DMS53 treated with DMSO at 0.1 percent for 48 hours (cell line): ENCODE measurements around the gene DPF3.

Source experiments
- DNase-seq: peaks from one replicate; lab custom pipeline; 2025; ENCODE audit not compliant: unreplicated experiment; lab: John Stamatoyannopoulos, UW

The DPF3 gene

GRCh38 chr14:72845196-72845595, 48.7 kb downstream of the DPF3 start:
- no peak for DNase-seq

- no peak for DNase-seq
These were observed 49.4 kb downstream of the DPF3 start for GRCh38 chr14:72844524-72844923.

GRCh38 chr14:72839753-72840607, 53.9 kb downstream of the DPF3 start:
- DNase-seq = no peak

GRCh38 chr14:72839351-72839750, 54.5 kb downstream of the DPF3 start:
- DNase-seq = no peak

GRCh38 chr14:72836085-72836484, 57.8 kb downstream of the DPF3 start:
- DNase-seq = no peak

GRCh38 chr14:72833174-72833573, 60.7 kb downstream of the DPF3 start:
- DNase-seq = no peak

GRCh38 chr14:72830786-72831594, 62.9 kb downstream of the DPF3 start:
- DNase-seq = no peak

GRCh38 chr14:72830356-72830755, 63.5 kb downstream of the DPF3 start:
- no peak for DNase-seq

- no peak for DNase-seq
These were observed 65.3 kb downstream of the DPF3 start for GRCh38 chr14:72828604-72829003.

GRCh38 chr14:72826039-72826438, 67.9 kb downstream of the DPF3 start:
- no peak for DNase-seq

GRCh38 chr14:72825486-72825885, 68.4 kb downstream of the DPF3 start:
- DNase-seq = no peak

- DNase-seq = no peak
These were observed 69.8 kb downstream of the DPF3 start for GRCh38 chr14:72824051-72824450.

GRCh38 chr14:72822946-72823611, 70.8 kb downstream of the DPF3 start:
- DNase-seq = no peak

GRCh38 chr14:72818998-72819397, 74.9 kb downstream of the DPF3 start:
- no peak for DNase-seq

GRCh38 chr14:72816287-72816686, 77.6 kb downstream of the DPF3 start:
- no peak for DNase-seq

- no peak for DNase-seq
These were observed 78.5 kb downstream of the DPF3 start for GRCh38 chr14:72815430-72815829.

GRCh38 chr14:72812292-72812851, 81.5 kb downstream of the DPF3 start:
- no peak for DNase-seq

GRCh38 chr14:72810201-72810600, 83.7 kb downstream of the DPF3 start:
- no peak for DNase-seq

- no peak for DNase-seq
These were observed 84.8 kb downstream of the DPF3 start for GRCh38 chr14:72809063-72809462.

- DNase-seq = no peak
These were observed 85.3 kb downstream of the DPF3 start for GRCh38 chr14:72808564-72808963.

GRCh38 chr14:72802588-72802946, 91.3 kb downstream of the DPF3 start:
- no peak for DNase-seq
